HG03432 (cell line): ENCODE data around the gene PRDM12.
A peak's percentile ranks its signal among the peaks of the same experiment; 100 is the strongest.

Source experiments
- ATAC-seq: cut with Tn5 transposase; IDR thresholded peaks from one replicate; pipeline ENCODE4 v1.9.1; 2021; ENCODE audit warnings: mild to moderate bottlenecking, moderate library complexity; ENCODE audit not compliant: unreplicated experiment

Gene PRDM12

GRCh38 chr9:130687615-130688014 is 23.2 kb downstream of the PRDM12 start:
- no peak for ATAC-seq

GRCh38 chr9:130688072-130688471 is 23.7 kb downstream of the PRDM12 start:
- ATAC-seq, result no peak

GRCh38 chr9:130689572-130689936 is 25.2 kb downstream of the PRDM12 start:
- ATAC-seq, result no peak

- ATAC-seq, result no peak
These were observed 25.7 kb downstream of the PRDM12 start for GRCh38 chr9:130689937-130690700.

GRCh38 chr9:130692321-130692720 is 27.9 kb downstream of the PRDM12 start:
- no peak for ATAC-seq

GRCh38 chr9:130693101-130693425 is 28.7 kb downstream of the PRDM12 start:
- ATAC-seq, result no peak

GRCh38 chr9:130693426-130694191 is 29.2 kb downstream of the PRDM12 start, which contains the start of gene EXOSC2:
EXOSC2 (plus strand) TSS chr9:130693780; CDS start chr9:130693792, 12 bp downstream.
- peak; percentile 90 for ATAC-seq

- ATAC-seq, result no peak
These were observed 29.8 kb downstream of the PRDM12 start for GRCh38 chr9:130694205-130694604.

GRCh38 chr9:130696139-130696650 is 31.8 kb downstream of the PRDM12 start:
- no peak for ATAC-seq

- ATAC-seq, result no peak
These were observed 32.6 kb downstream of the PRDM12 start for GRCh38 chr9:130696996-130697395.

- ATAC-seq, result no peak
These were observed 34.1 kb downstream of the PRDM12 start for GRCh38 chr9:130698514-130698913.

GRCh38 chr9:130699047-130699446 is 34.7 kb downstream of the PRDM12 start:
- no peak for ATAC-seq

GRCh38 chr9:130701059-130702022 is 36.9 kb downstream of the PRDM12 start:
- ATAC-seq, result no peak

- no peak for ATAC-seq
These were observed 39.1 kb downstream of the PRDM12 start for GRCh38 chr9:130703501-130703900.

- no peak for ATAC-seq
These were observed 43.0 kb downstream of the PRDM12 start for GRCh38 chr9:130707225-130707976.

GRCh38 chr9:130710822-130711352 is 46.5 kb downstream of the PRDM12 start:
- no peak for ATAC-seq

GRCh38 chr9:130711469-130711868 is 47.1 kb downstream of the PRDM12 start:
- ATAC-seq, result no peak

GRCh38 chr9:130712564-130713285 is 48.3 kb downstream of the PRDM12 start:
- peak; percentile 95 for ATAC-seq

GRCh38 chr9:130713286-130713960 is 49.0 kb downstream of the PRDM12 start:
- ATAC-seq, result no peak
